DND-41 (cell line): ENCODE data around the gene CEACAM19.
"Not testable (repeated sequence)": the region's sequence is repeated elsewhere in the genome, so short reads cannot be mapped to it uniquely, and the experiment has no call there.

Source experiments
- ATAC-seq: fragments of 200-7000 bp; cut with Tn5 transposase; 3 replicates; pipeline ENCODE4 v1.9.1; 2021; ENCODE audit warnings: low read depth; ENCODE audit not compliant: insufficient read depth
- DNase-seq: peaks from one replicate; pipeline ENCODE4 v3.0.0-alpha.2; 2020
- H2AFZ ChIP-seq: 2 replicates; pipeline ENCODE4 v1.6.0; 2012; ENCODE audit warnings: low read depth, low read length
- H3K27ac ChIP-seq: 2 replicates; pipeline ENCODE4 v1.5.1; 2012; ENCODE audit warnings: low read length, inconsistent platforms
- H3K27me3 ChIP-seq: fragments of 200-600 bp; sonication (generic); 2 replicates; pipeline ENCODE4 v1.6.0; 2012; ENCODE audit warnings: low read length, mild to moderate bottlenecking, inconsistent platforms; ENCODE audit not compliant: insufficient read depth, poor library complexity
- H3K36me3 ChIP-seq: 2 replicates; pipeline ENCODE4 v1.5.1; 2012; ENCODE audit warnings: low read length, inconsistent platforms; ENCODE audit not compliant: insufficient read depth
- H3K4me1 ChIP-seq: 2 replicates; pipeline ENCODE4 v1.5.1; 2012; ENCODE audit warnings: mild to moderate bottlenecking, low read length; ENCODE audit not compliant: insufficient read depth
- H3K4me2 ChIP-seq: 2 replicates; pipeline ENCODE4 v1.6.0; 2012; ENCODE audit warnings: mild to moderate bottlenecking, moderate library complexity, low read length, inconsistent platforms; ENCODE audit not compliant: insufficient read depth
- H3K4me3 ChIP-seq, 2 experiments: fragments of 200-600 bp in 1 of 2; shearing (Covaris generic) in 1 of 2; 2 replicates each; pipeline ENCODE4 v1.5.1; 2012 to 2016; ENCODE audit warnings: inconsistent platforms in 2 of 2, low read length in 2 of 2, mild to moderate bottlenecking in 2 of 2, low read depth in 1 of 2, moderate library complexity in 1 of 2
- H3K79me2 ChIP-seq: 2 replicates; pipeline ENCODE4 v1.6.0; 2012; ENCODE audit warnings: low read length, inconsistent platforms; ENCODE audit not compliant: insufficient read depth
- H3K9ac ChIP-seq: 2 replicates; pipeline ENCODE4 v1.6.0; 2012; ENCODE audit warnings: low read depth, mild to moderate bottlenecking, inconsistent platforms, low read length, moderate library complexity
- H3K9me3 ChIP-seq: 2 replicates; pipeline ENCODE4 v1.5.1; 2012; ENCODE audit warnings: low read length, moderate library complexity, mild to moderate bottlenecking, inconsistent platforms; ENCODE audit not compliant: insufficient read depth, severe bottlenecking
- H4K20me1 ChIP-seq: 2 replicates; pipeline ENCODE4 v1.6.0; 2012; ENCODE audit warnings: low read length; ENCODE audit not compliant: insufficient read depth
- CTCF ChIP-seq: IDR thresholded peaks from 2 replicates; pipeline ENCODE4 v1.5.1; 2012; ENCODE audit warnings: borderline replicate concordance, low read length, moderate library complexity, mild to moderate bottlenecking; ENCODE audit not compliant: poor library complexity, severe bottlenecking; ENCODE audit errors: extremely low read depth
- EZH2 ChIP-seq: IDR thresholded peaks from 3 replicates; pipeline ENCODE4 v1.6.1; 2012; ENCODE audit warnings: borderline replicate concordance, low read depth, mild to moderate bottlenecking, moderate library complexity, low read length, inconsistent platforms; ENCODE audit not compliant: severe bottlenecking

CEACAM19 gene

GRCh38 chr19:44717603-44718002, 46.3 kb downstream of the CEACAM19 start:
- Histone ChIP-seq H3K4me1 (peaks cover 7% of the 10 kb centered on the region), H3K36me3 (no peaks in the 10 kb centered on the region), H3K9ac (no peak overlapping the region), H3K27ac (no peak overlapping the region), H2AFZ (no peak overlapping the region), H3K4me2 (no peak overlapping the region), H3K4me3 (no peak overlapping the region), H3K27me3 (no peaks in the 10 kb centered on the region), H3K9me3 (peaks cover 3% of the 10 kb centered on the region), H3K79me2 (no peaks in the 10 kb centered on the region), H4K20me1 (no peaks in the 10 kb centered on the region)
- ATAC-seq (no peak), DNase-seq (no peak)
- TF ChIP-seq EZH2 (no peak), CTCF (no peak)

GRCh38 chr19:44718441-44719261, 47.4 kb downstream of the CEACAM19 start:
- no peaks in the 10 kb centered on the region for H3K27me3 ChIP-seq
- no peak overlapping the region for H3K4me2 ChIP-seq
- H3K27ac ChIP-seq = no peak overlapping the region
- no peak for ATAC-seq
- 0 out of 2 replicates have a peak, but pooled peaks cover 4% of the 10 kb centered on the region for H4K20me1 ChIP-seq
- H3K4me1 ChIP-seq = peaks cover 7% of the 10 kb centered on the region
- no peak for TF ChIP-seq EZH2
- TF ChIP-seq CTCF = no peak
- peaks cover 3% of the 10 kb centered on the region for H3K9me3 ChIP-seq
- no peak overlapping the region for H2AFZ ChIP-seq
- H3K79me2 ChIP-seq = no peaks in the 10 kb centered on the region
- DNase-seq = no peak
- H3K9ac ChIP-seq = no peak overlapping the region
- H3K4me3 ChIP-seq = no peak overlapping the region
- no peaks in the 10 kb centered on the region for H3K36me3 ChIP-seq

- no peaks in the 10 kb centered on the region for H3K27me3 ChIP-seq
- no peak overlapping the region for H2AFZ ChIP-seq
- no peaks in the 10 kb centered on the region for H3K36me3 ChIP-seq
- TF ChIP-seq EZH2 (no peak), CTCF (no peak)
- H3K4me2 ChIP-seq = no peak overlapping the region
- no peaks in the 10 kb centered on the region for H3K79me2 ChIP-seq
- DNase-seq (no peak), ATAC-seq (no peak)
- H3K4me1 ChIP-seq = peaks cover 7% of the 10 kb centered on the region
- no peak overlapping the region for H3K9ac ChIP-seq
- no peak overlapping the region for H3K27ac ChIP-seq
- H3K4me3 ChIP-seq = no peak overlapping the region
- peaks cover 8% of the 10 kb centered on the region; the same call in 1 of the 2 replicates for H4K20me1 ChIP-seq
- H3K9me3 ChIP-seq = peaks cover 3% of the 10 kb centered on the region
Measured at GRCh38 chr19:44719262-44719701, 48.0 kb downstream of the CEACAM19 start.

GRCh38 chr19:44720396-44720795, 49.1 kb downstream of the CEACAM19 start:
- not testable (repeated sequence) for H3K36me3 ChIP-seq, H2AFZ ChIP-seq, H3K4me3 ChIP-seq, ATAC-seq, H4K20me1 ChIP-seq, H3K27ac ChIP-seq, H3K4me1 ChIP-seq, H3K9me3 ChIP-seq, DNase-seq, H3K9ac ChIP-seq, H3K79me2 ChIP-seq, H3K4me2 ChIP-seq, H3K27me3 ChIP-seq
